Measurements from ENCODE around the gene CD79A. TPM values are rescaled to one million over a fixed set of nuclear protein-coding genes. Genes with fewer than 3 reads are reported as not detected.

The CD79A gene
- total and polyA plus RNA-seq, 11 donors, result 0.37 to 0.88 (median 0.48) TPM; not detected in 7

GRCh38 chr19:41896581-41896942 is 19.5 kb downstream of the CD79A start:
- 96 to 100% (median 100%) methylated on average over 1 of the region's 1 CpG for WGBS, 4 donors

GRCh38 chr19:41897181-41897580 is 20.1 kb downstream of the CD79A start:
- no peak for DNase-seq
- TF ChIP-seq POLR2A (IDR thresholded peaks at IDR 0.05) (no peak), CTCF (IDR thresholded peaks at IDR 0.05) (no peak)
- intact Hi-C loops (cut with DNase I), result no loop called here
- ATAC-seq, result no peak
- H3K36me3 ChIP-seq, result peaks cover 0 to 81% (median 76%) of the 10 kb centered on the region in 9 donors
- H3K4me3 ChIP-seq, result no peak overlapping the region
- H3K4me1 ChIP-seq, result peaks cover 0 to 5% (median 0%) of the 10 kb centered on the region in 12 donors
- 92 to 100% (median 97%) methylated on average over 2 to 3 of the region's 3 CpGs for whole genome bisulfite sequencing, 4 donors
- H3K27me3 ChIP-seq, result no peaks in the 10 kb centered on the region
- no peak overlapping the region for H3K27ac ChIP-seq
- H3K9me3 ChIP-seq, result no peaks in the 10 kb centered on the region

More at GRCh38 chr19:41896581-41896942, 19.5 kb downstream of the CD79A start:
- Histone ChIP-seq H3K27me3 (no peaks in the 10 kb centered on the region), H3K27ac (no peak overlapping the region), H3K9me3 (no peaks in the 10 kb centered on the region), H3K4me1 (peaks cover 0 to 5% (median 0%) of the 10 kb centered on the region in 12 donors), H3K4me3 (no peak overlapping the region), H3K36me3 (peaks cover 0 to 81% (median 76%) of the 10 kb centered on the region in 9 donors)
- DNase-seq (no peak), ATAC-seq (no peak)
- TF ChIP-seq POLR2A (IDR thresholded peaks at IDR 0.05) (no peak), CTCF (IDR thresholded peaks at IDR 0.05) (no peak)
- intact Hi-C loops (cut with DNase I), result no loop called here

- H3K27me3 ChIP-seq, result no peaks in the 10 kb centered on the region
- peaks cover 1 to 81% (median 76%) of the 10 kb centered on the region in 9 donors for H3K36me3 ChIP-seq
- no peaks in the 10 kb centered on the region for H3K4me1 ChIP-seq
- WGBS, 4 donors, result 89 to 94% (median 92%) methylated on average over 24 of the region's 24 CpGs
- TF ChIP-seq POLR2A (IDR thresholded peaks at IDR 0.05) (no peak), CTCF (IDR thresholded peaks at IDR 0.05) (no peak)
- H3K4me3 ChIP-seq, result no peak overlapping the region
- ATAC-seq (no peak), DNase-seq (no peak)
- no peak overlapping the region for H3K27ac ChIP-seq
- intact Hi-C loops (cut with DNase I), result no loop called here
- H3K9me3 ChIP-seq, result no peaks in the 10 kb centered on the region
These were observed 20.7 kb downstream of the CD79A start for GRCh38 chr19:41897820-41898219.

GRCh38 chr19:41898235-41898634 is 21.2 kb downstream of the CD79A start:
- Histone ChIP-seq H3K4me3 (no peak overlapping the region), H3K36me3 (peaks cover 5 to 82% (median 78%) of the 10 kb centered on the region in 9 donors), H3K27me3 (no peaks in the 10 kb centered on the region), H3K27ac (no peak overlapping the region), H3K4me1 (no peaks in the 10 kb centered on the region), H3K9me3 (no peaks in the 10 kb centered on the region)
- ATAC-seq (no peak), DNase-seq (no peak)
- WGBS, 4 donors, result 88 to 97% (median 94%) methylated on average over 5 to 15 of the region's 15 CpGs
- intact Hi-C loops (cut with DNase I), result no loop called here
- no peak for TF ChIP-seq POLR2A (IDR thresholded peaks at IDR 0.05)
- no peak for TF ChIP-seq CTCF (IDR thresholded peaks at IDR 0.05)

All from heart left ventricle (tissue), 16 donors.